DND-41 (cell line): ENCODE results near the gene MSRB3.

Experiments
- ATAC-seq: fragments of 200-7000 bp; cut with Tn5 transposase; 3 replicates; pipeline ENCODE4 v1.9.1; 2021; ENCODE audit warnings: low read depth; ENCODE audit not compliant: insufficient read depth
- DNase-seq: peaks from one replicate; pipeline ENCODE4 v3.0.0-alpha.2; 2020
- H2AFZ ChIP-seq: 2 replicates; pipeline ENCODE4 v1.6.0; 2012; ENCODE audit warnings: low read depth, low read length
- H3K27ac ChIP-seq: 2 replicates; pipeline ENCODE4 v1.5.1; 2012; ENCODE audit warnings: low read length, inconsistent platforms
- H3K27me3 ChIP-seq: fragments of 200-600 bp; sonication (generic); 2 replicates; pipeline ENCODE4 v1.6.0; 2012; ENCODE audit warnings: low read length, mild to moderate bottlenecking, inconsistent platforms; ENCODE audit not compliant: insufficient read depth, poor library complexity
- H3K36me3 ChIP-seq: 2 replicates; pipeline ENCODE4 v1.5.1; 2012; ENCODE audit warnings: low read length, inconsistent platforms; ENCODE audit not compliant: insufficient read depth
- H3K4me1 ChIP-seq: 2 replicates; pipeline ENCODE4 v1.5.1; 2012; ENCODE audit warnings: mild to moderate bottlenecking, low read length; ENCODE audit not compliant: insufficient read depth
- H3K4me2 ChIP-seq: 2 replicates; pipeline ENCODE4 v1.6.0; 2012; ENCODE audit warnings: mild to moderate bottlenecking, moderate library complexity, low read length, inconsistent platforms; ENCODE audit not compliant: insufficient read depth
- H3K4me3 ChIP-seq, 2 experiments: fragments of 200-600 bp in 1 of 2; shearing (Covaris generic) in 1 of 2; 2 replicates each; pipeline ENCODE4 v1.5.1; 2012 to 2016; ENCODE audit warnings: inconsistent platforms in 2 of 2, low read length in 2 of 2, mild to moderate bottlenecking in 2 of 2, low read depth in 1 of 2, moderate library complexity in 1 of 2
- H3K79me2 ChIP-seq: 2 replicates; pipeline ENCODE4 v1.6.0; 2012; ENCODE audit warnings: low read length, inconsistent platforms; ENCODE audit not compliant: insufficient read depth
- H3K9ac ChIP-seq: 2 replicates; pipeline ENCODE4 v1.6.0; 2012; ENCODE audit warnings: low read depth, mild to moderate bottlenecking, inconsistent platforms, low read length, moderate library complexity
- H3K9me3 ChIP-seq: 2 replicates; pipeline ENCODE4 v1.5.1; 2012; ENCODE audit warnings: low read length, moderate library complexity, mild to moderate bottlenecking, inconsistent platforms; ENCODE audit not compliant: insufficient read depth, severe bottlenecking
- H4K20me1 ChIP-seq: 2 replicates; pipeline ENCODE4 v1.6.0; 2012; ENCODE audit warnings: low read length; ENCODE audit not compliant: insufficient read depth
- EZH2 ChIP-seq: IDR thresholded peaks from 3 replicates; pipeline ENCODE4 v1.6.1; 2012; ENCODE audit warnings: borderline replicate concordance, low read depth, mild to moderate bottlenecking, moderate library complexity, low read length, inconsistent platforms; ENCODE audit not compliant: severe bottlenecking
- TF ChIP-seq, protein P1 (sequence below): IDR thresholded peaks from 2 replicates; pipeline ENCODE4 v1.5.1; 2012; ENCODE audit warnings: borderline replicate concordance, low read length, moderate library complexity, mild to moderate bottlenecking; ENCODE audit not compliant: poor library complexity, severe bottlenecking; ENCODE audit errors: extremely low read depth

Gene MSRB3

GRCh38 chr12:65276916-65277530, 1.5 kb upstream of the MSRB3 start:
- Histone ChIP-seq H3K27me3 (peaks cover 30% of the 10 kb centered on the region), H4K20me1 (no peaks in the 10 kb centered on the region), H3K36me3 (no peaks in the 10 kb centered on the region), H3K4me3 (no peak overlapping the region), H3K79me2 (peaks cover 21% of the 10 kb centered on the region), H3K9ac (no peak overlapping the region), H2AFZ (no peak overlapping the region), H3K27ac (no peak overlapping the region), H3K4me2 (no peak overlapping the region), H3K4me1 (peaks cover 72% of the 10 kb centered on the region), H3K9me3 (no peaks in the 10 kb centered on the region)
- DNase-seq, result no peak
- no peak for TF ChIP-seq EZH2
- TF ChIP-seq, protein P1, sequence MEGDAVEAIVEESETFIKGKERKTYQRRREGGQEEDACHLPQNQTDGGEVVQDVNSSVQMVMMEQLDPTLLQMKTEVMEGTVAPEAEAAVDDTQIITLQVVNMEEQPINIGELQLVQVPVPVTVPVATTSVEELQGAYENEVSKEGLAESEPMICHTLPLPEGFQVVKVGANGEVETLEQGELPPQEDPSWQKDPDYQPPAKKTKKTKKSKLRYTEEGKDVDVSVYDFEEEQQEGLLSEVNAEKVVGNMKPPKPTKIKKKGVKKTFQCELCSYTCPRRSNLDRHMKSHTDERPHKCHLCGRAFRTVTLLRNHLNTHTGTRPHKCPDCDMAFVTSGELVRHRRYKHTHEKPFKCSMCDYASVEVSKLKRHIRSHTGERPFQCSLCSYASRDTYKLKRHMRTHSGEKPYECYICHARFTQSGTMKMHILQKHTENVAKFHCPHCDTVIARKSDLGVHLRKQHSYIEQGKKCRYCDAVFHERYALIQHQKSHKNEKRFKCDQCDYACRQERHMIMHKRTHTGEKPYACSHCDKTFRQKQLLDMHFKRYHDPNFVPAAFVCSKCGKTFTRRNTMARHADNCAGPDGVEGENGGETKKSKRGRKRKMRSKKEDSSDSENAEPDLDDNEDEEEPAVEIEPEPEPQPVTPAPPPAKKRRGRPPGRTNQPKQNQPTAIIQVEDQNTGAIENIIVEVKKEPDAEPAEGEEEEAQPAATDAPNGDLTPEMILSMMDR, result no peak
- no peak for ATAC-seq

DNA sequence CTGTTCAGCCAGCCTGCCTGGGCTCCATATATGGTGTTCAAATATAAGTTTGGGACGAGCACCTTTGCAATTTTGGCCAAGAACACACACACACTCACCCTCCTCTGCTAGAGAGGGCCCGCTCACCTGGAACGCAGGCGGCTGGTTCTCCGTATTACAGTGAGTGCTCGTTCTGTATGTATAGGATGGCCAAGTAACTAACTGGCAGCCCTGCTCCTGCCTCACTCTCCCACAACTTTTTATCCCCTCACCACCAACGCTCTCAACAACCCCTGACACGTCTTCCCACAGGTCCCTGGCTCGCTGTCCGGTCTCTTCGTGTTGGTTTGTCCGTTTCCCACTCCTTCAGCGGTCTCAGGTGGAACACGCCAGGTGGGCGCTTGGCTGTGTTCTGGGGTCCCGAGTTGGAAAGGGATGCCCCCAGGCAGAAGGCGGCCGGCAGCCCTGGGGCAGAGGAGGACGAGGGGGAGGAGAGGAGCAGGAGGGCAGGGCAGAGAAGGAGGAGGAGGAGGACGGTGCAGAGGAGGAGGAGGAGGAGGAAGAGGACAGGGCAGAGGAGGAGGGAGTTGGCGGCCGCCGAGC, 398 bp upstream of the MSRB3 start:
- Histone ChIP-seq H3K9me3 (no peaks in the 10 kb centered on the region), H3K36me3 (no peaks in the 10 kb centered on the region), H3K4me2 (peak overlapping the region; percentile 91), H4K20me1 (no peaks in the 10 kb centered on the region), H3K4me3 (peak overlapping the region in 1 of 2 experiments; percentile 64; a peak in 2 of 4 replicates), H3K27me3 (peaks cover 30% of the 10 kb centered on the region), H2AFZ (peak overlapping the region; percentile 83; the same call in 1 of the 2 replicates), H3K4me1 (peaks cover 79% of the 10 kb centered on the region), H3K9ac (peak overlapping the region; percentile 74; the same call in 1 of the 2 replicates), H3K79me2 (peaks cover 31% of the 10 kb centered on the region), H3K27ac (peak overlapping the region; percentile 8; the same call in 1 of the 2 replicates)
- ATAC-seq (no peak), DNase-seq (no peak)
- no peak for TF ChIP-seq EZH2
- TF ChIP-seq, protein P1, result no peak

DNA sequence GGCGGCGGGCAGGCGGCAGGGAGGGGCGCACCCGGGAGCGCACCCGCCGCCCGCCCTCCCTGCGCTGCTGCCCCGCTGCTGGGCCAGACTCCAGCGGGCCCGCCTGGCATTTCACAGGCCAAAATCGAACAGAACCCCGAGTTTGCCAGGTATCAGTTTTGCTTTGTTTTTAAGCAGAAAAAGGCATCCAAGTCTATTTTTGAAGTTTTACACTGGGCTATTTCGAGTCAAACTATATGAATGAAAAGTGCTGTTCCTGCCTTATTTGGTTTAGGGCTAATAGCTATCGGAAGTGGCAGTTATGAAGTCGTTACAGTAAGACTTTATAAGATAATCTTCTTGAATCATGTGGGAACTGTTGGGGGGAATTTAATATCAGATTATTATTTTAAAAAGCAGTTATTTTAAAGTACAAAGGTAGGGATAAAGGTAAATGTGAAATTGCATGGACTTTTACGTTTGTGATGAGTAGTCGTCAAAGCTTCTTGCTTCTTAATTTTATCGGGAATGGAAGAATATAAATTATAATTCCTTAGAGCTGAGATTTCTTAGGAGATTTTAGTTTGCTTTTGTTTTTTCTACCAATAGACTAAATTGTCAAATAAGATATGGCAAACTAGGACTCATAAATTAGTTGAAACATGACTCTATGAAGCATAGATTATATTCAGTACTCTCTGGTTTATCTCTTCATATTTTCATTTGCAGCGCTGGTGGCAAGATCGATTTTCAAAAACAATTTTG, 1.1 kb downstream of the MSRB3 start:
- H3K9ac ChIP-seq, result peak overlapping the region; percentile 74
- H3K4me3 ChIP-seq, result peak overlapping the region; percentile 17 to 64; a peak in 3 of 4 replicates
- H3K36me3 ChIP-seq, result no peaks in the 10 kb centered on the region
- no peaks in the 10 kb centered on the region for H3K9me3 ChIP-seq
- ATAC-seq, result peak; percentile 71
- no peak for DNase-seq
- H4K20me1 ChIP-seq, result no peaks in the 10 kb centered on the region
- H3K4me1 ChIP-seq, result peaks cover 72% of the 10 kb centered on the region
- H2AFZ ChIP-seq, result peak overlapping the region; percentile 83
- peak overlapping the region; percentile 79 for H3K27ac ChIP-seq
- peaks cover 30% of the 10 kb centered on the region for H3K27me3 ChIP-seq
- peak overlapping the region; percentile 91 for H3K4me2 ChIP-seq
- H3K79me2 ChIP-seq, result peaks cover 44% of the 10 kb centered on the region
- TF ChIP-seq EZH2, result peak; percentile 77
- TF ChIP-seq, protein P1, result no peak
